Endodermal cell (in vitro differentiated cells): ENCODE results near the gene CCNJL. TPM values are rescaled to one million over a fixed set of nuclear protein-coding genes. Genes with fewer than 3 reads are reported as not detected.

Source experiments
- DNase-seq: peaks from one replicate; pipeline ENCODE4 v3.0.0-alpha.2; 2017
- H3K27ac ChIP-seq: 2 replicates; pipeline ENCODE4 v1.5.1; 2013; ENCODE audit warnings: mild to moderate bottlenecking, low read depth, low read length, moderate library complexity
- H3K27me3 ChIP-seq: 2 replicates; pipeline ENCODE4 v1.6.1; 2013; ENCODE audit warnings: mild to moderate bottlenecking, low read length, moderate library complexity; ENCODE audit not compliant: insufficient read depth, control insufficient read depth, poor library complexity, severe bottlenecking
- H3K36me3 ChIP-seq: 2 replicates; pipeline ENCODE4 v1.7.0; 2013; ENCODE audit warnings: mild to moderate bottlenecking, low read length, moderate library complexity; ENCODE audit not compliant: control insufficient read depth, insufficient read depth
- H3K4me1 ChIP-seq: one replicate; pipeline ENCODE4 v1.7.0; 2013; ENCODE audit warnings: low read length; ENCODE audit not compliant: control insufficient read depth, insufficient read depth
- H3K4me3 ChIP-seq: 2 replicates; pipeline ENCODE4 v1.5.1; 2013; ENCODE audit warnings: mild to moderate bottlenecking, low read length, moderate library complexity
- H3K9ac ChIP-seq: 2 replicates; pipeline ENCODE4 v1.6.1; 2013; ENCODE audit warnings: mild to moderate bottlenecking, low read length, moderate library complexity; ENCODE audit not compliant: poor library complexity, severe bottlenecking; ENCODE audit errors: extremely low read depth
- H3K9me3 ChIP-seq: 2 replicates; pipeline ENCODE4 v1.6.1; 2013; ENCODE audit warnings: mild to moderate bottlenecking, low read length, moderate library complexity; ENCODE audit not compliant: control insufficient read depth
- H3K27ac Mint-ChIP-seq: 2 replicates; pipeline ENCODE4 v1.8.0; 2020; ENCODE audit warnings: mixed read lengths
- H3K27me3 Mint-ChIP-seq: 2 replicates; pipeline ENCODE4 v1.8.0; 2021; ENCODE audit warnings: mild to moderate bottlenecking, mixed read lengths; ENCODE audit not compliant: insufficient read depth
- H3K36me3 Mint-ChIP-seq: 2 replicates; pipeline ENCODE4 v1.8.0; 2020; ENCODE audit warnings: low read depth, mixed read lengths
- H3K4me1 Mint-ChIP-seq: 2 replicates; pipeline ENCODE4 v1.8.0; 2020; ENCODE audit warnings: mixed read lengths
- H3K4me3 Mint-ChIP-seq: 2 replicates; pipeline ENCODE4 v1.8.0; 2020; ENCODE audit warnings: mild to moderate bottlenecking, moderate library complexity, mixed read lengths
- H3K9me3 Mint-ChIP-seq: 2 replicates; pipeline ENCODE4 v1.8.0; 2020; ENCODE audit warnings: mild to moderate bottlenecking, mixed read lengths
- WGBS, 2 experiments: methylation state at CpG; one replicate each; pipeline versions ENCODE4 v1.1.5 to v1.1.7; 2013; ENCODE audit warnings: missing lambda C conversion rate in 2 of 2, mixed read lengths in 1 of 2; ENCODE audit not compliant: insufficient coverage in 1 of 2, insufficient read length in 1 of 2; 5-methylcytosine and 5-hydroxymethylcytosine counted together
- total RNA-seq, 2 donors: library from RNA; stranded (reverse); fragmentation: NEBNext Ultra II Directional in 1 of 2; extraction: Animal tissue kit (Norgen Biotek cat#: 25700) in 1 of 2; gene quantifications; 2 replicates in 1 of 2; 3 replicates in 1 of 2; pipeline ENCODE4 v1.2.1, GENCODE V29; 2021
- TF ChIP-seq, protein P1 (sequence below): fragments of 200-600 bp; sonication (generic); conservative IDR thresholded peaks from 2 replicates; pipeline ENCODE4 v1.5.0; 2021; ENCODE audit warnings: antibody characterized with exemption, mild to moderate bottlenecking

Gene CCNJL
- total RNA-seq, 2 donors from 2014 or later: 14.1 to 18.7 TPM

GRCh38 chr5:160357394-160357793 lies 45.0 kb upstream of the CCNJL start:
- Histone ChIP-seq H3K4me1 (no peaks in the 10 kb centered on the region), H3K4me3 (no peak overlapping the region), H3K9ac (no peak overlapping the region), H3K27ac (peak overlapping the region; percentile 63), H3K36me3 (no peaks in the 10 kb centered on the region), H3K9me3 (no peaks in the 10 kb centered on the region), H3K27me3 (no peaks in the 10 kb centered on the region)
- H3K9me3 Mint-ChIP-seq: no peaks in the 10 kb centered on the region
- H3K4me1 Mint-ChIP-seq: peaks cover 16% of the 10 kb centered on the region
- no peaks in the 10 kb centered on the region for H3K36me3 Mint-ChIP-seq
- TF ChIP-seq, protein P1, sequence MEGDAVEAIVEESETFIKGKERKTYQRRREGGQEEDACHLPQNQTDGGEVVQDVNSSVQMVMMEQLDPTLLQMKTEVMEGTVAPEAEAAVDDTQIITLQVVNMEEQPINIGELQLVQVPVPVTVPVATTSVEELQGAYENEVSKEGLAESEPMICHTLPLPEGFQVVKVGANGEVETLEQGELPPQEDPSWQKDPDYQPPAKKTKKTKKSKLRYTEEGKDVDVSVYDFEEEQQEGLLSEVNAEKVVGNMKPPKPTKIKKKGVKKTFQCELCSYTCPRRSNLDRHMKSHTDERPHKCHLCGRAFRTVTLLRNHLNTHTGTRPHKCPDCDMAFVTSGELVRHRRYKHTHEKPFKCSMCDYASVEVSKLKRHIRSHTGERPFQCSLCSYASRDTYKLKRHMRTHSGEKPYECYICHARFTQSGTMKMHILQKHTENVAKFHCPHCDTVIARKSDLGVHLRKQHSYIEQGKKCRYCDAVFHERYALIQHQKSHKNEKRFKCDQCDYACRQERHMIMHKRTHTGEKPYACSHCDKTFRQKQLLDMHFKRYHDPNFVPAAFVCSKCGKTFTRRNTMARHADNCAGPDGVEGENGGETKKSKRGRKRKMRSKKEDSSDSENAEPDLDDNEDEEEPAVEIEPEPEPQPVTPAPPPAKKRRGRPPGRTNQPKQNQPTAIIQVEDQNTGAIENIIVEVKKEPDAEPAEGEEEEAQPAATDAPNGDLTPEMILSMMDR: no peak
- no peaks in the 10 kb centered on the region for H3K27me3 Mint-ChIP-seq
- 88 to 90% methylated on average over 7 of the region's 7 CpGs for WGBS, 2 experiments
- no peak for DNase-seq
- no peak overlapping the region for H3K27ac Mint-ChIP-seq
- H3K4me3 Mint-ChIP-seq: no peak overlapping the region

DNA sequence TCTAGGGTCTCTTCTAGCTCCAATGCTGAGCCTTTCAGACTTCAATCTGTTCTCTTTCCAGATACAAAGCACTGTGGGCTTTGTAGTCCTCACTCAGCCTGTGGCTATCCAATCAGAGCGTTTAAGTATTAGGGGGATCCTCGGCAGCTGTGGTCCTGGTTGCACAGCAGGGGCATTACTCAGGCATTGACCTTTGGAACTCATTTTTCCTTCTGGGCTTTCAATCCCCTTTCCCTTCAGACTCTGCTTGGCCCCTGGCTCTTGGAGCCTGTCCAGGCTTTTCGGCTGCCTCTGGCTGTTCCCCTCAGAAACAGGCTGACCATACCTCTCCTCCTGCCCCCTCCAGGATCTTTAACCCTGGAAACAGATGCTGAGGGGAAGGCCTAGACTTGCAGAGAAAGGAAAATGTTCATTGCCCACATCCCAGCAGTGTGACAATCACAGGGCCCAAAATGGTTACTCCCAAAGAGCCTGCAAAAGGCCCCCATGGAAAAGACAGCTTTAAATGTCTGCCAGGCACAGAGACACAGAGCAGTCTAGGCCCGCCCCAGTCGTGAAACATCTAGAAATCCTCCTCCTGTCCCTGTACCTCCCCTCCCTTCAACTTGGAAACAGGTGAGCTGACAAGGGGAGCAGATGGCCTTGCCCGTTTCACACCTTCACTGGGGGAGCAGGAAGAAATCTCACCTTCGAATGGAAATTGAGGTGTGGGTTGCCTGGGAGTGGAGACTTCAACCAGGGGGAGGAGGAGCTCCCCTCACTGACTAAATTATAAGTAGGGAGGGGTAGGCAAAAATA lies 44.4 kb upstream of the CCNJL start:
- Mint-ChIP-seq H3K4me1 (peaks cover 16% of the 10 kb centered on the region), H3K4me3 (no peak overlapping the region), H3K27me3 (no peaks in the 10 kb centered on the region), H3K36me3 (no peaks in the 10 kb centered on the region), H3K27ac (no peak overlapping the region), H3K9me3 (no peaks in the 10 kb centered on the region)
- DNase-seq: no peak
- Histone ChIP-seq H3K27me3 (no peaks in the 10 kb centered on the region), H3K36me3 (no peaks in the 10 kb centered on the region), H3K4me1 (no peaks in the 10 kb centered on the region), H3K9me3 (no peaks in the 10 kb centered on the region), H3K9ac (no peak overlapping the region), H3K27ac (peak overlapping the region; percentile 38), H3K4me3 (no peak overlapping the region)
- 78 to 84% methylated on average over 2 to 7 of the region's 7 CpGs for WGBS, 2 experiments
- TF ChIP-seq, protein P1: no peak

- Histone ChIP-seq H3K27ac (no peak overlapping the region), H3K4me3 (no peak overlapping the region), H3K36me3 (no peaks in the 10 kb centered on the region), H3K27me3 (no peaks in the 10 kb centered on the region), H3K9ac (no peak overlapping the region), H3K4me1 (no peaks in the 10 kb centered on the region), H3K9me3 (no peaks in the 10 kb centered on the region)
- Mint-ChIP-seq H3K27me3 (no peaks in the 10 kb centered on the region), H3K9me3 (no peaks in the 10 kb centered on the region), H3K4me1 (peaks cover 11% of the 10 kb centered on the region), H3K36me3 (no peaks in the 10 kb centered on the region), H3K4me3 (no peak overlapping the region), H3K27ac (no peak overlapping the region)
- 89 to 96% methylated on average over 8 to 14 of the region's 14 CpGs for WGBS, 2 experiments
- no peak for DNase-seq
- TF ChIP-seq, protein P1: no peak
Observed at GRCh38 chr5:160354666-160355065, 42.3 kb upstream of the CCNJL start.
